H1 (cell line): ENCODE results near the gene MAPT. TPM values are rescaled to one million over a fixed set of nuclear protein-coding genes. Genes with fewer than 3 reads are reported as not detected.

ENCODE experiments used
- BRCA1 ChIP-seq: IDR thresholded peaks from 2 replicates; pipeline ENCODE4 v1.6.1; 2012; ENCODE audit warnings: low read depth, low read length, improper control_type of control experiment
- SP1 ChIP-seq: IDR thresholded peaks from 2 replicates; pipeline ENCODE4 v1.6.1; 2011; ENCODE audit warnings: low read depth, low read length
- polyA plus RNA-seq, 7 experiments: library from polyadenylated mRNA; depleted of rRNA in 3 of 7; stranded (reverse) in 5 of 7; unstranded in 2 of 7; fragments of >200 nt in 5 of 7; fragments of 200-250 nt in 2 of 7; gene quantifications; 1 replicate in 5 of 7; 2 replicates in 1 of 7; 4 replicates in 1 of 7; pipeline versions ENCODE4 v1.2.1 to v1.2.3, GENCODE V29; 2011 to 2013; ENCODE audit warnings: missing spikeins in 2 of 7, mixed read lengths in 2 of 7
- total RNA-seq: library from RNA; stranded (reverse); fragmentation: NEBNext Ultra II Directional; extraction: Animal tissue kit (Norgen Biotek cat#: 25700); gene quantifications from 2 replicates; pipeline ENCODE4 v1.2.1, GENCODE V29; 2021
- TF ChIP-seq, protein P1 (sequence below): IDR thresholded peaks from 2 replicates; pipeline ENCODE4 v1.6.1; 2012; ENCODE audit warnings: low read length, inconsistent platforms

MAPT gene
- total and polyA plus RNA-seq, 2 of the 8 experiments (the other 6 are each of a cell fraction or from before 2014, with no cell fraction given) = 0.54 to 1.7 TPM

DNA sequence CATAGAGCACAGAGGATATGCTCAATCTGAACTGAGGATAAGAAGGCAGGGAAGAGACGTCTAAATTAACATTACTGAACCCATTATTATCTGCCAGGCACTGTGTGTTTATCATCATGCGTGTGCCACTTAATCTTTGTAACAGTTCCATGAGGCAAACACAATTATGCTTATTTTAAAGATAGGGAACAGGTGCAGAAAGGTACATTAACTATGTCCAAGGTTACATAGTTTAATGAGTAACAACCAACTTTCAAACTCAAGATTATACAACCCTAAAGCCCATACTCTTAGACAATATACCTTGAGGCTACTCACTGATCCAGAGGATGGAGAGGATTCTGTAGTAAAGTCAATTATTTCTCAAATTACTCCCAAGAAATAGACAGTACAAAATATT lies 147.9 kb downstream of the MAPT start (continued):
- TF ChIP-seq SP1 = no peak
- no peak for TF ChIP-seq BRCA1
- TF ChIP-seq, protein P1, sequence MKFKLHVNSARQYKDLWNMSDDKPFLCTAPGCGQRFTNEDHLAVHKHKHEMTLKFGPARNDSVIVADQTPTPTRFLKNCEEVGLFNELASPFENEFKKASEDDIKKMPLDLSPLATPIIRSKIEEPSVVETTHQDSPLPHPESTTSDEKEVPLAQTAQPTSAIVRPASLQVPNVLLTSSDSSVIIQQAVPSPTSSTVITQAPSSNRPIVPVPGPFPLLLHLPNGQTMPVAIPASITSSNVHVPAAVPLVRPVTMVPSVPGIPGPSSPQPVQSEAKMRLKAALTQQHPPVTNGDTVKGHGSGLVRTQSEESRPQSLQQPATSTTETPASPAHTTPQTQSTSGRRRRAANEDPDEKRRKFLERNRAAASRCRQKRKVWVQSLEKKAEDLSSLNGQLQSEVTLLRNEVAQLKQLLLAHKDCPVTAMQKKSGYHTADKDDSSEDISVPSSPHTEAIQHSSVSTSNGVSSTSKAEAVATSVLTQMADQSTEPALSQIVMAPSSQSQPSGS = no peak
